Hematopoietic multipotent progenitor cell treated with erythropoietin and hydrocortisone succinate and interleukin-3 and kit ligand, for 8 days (in vitro differentiated cells): ENCODE data around the gene CLIP1.
"Not testable (repeated sequence)": the region's sequence is repeated elsewhere in the genome, so short reads cannot be mapped to it uniquely, and the experiment has no call there.

ENCODE experiments used
- DNase-seq: peaks from one replicate; pipeline ENCODE4 v3.0.0-alpha.2; 2015

Gene CLIP1

GRCh38 chr12:122429043-122429442 lies 6.6 kb upstream of the CLIP1 start:
- not testable (repeated sequence) for DNase-seq

- DNase-seq = no peak
These were observed 4.9 kb upstream of the CLIP1 start for GRCh38 chr12:122427403-122427802.

GRCh38 chr12:122423258-122424165 lies 1.0 kb upstream of the CLIP1 start:
- peak; percentile 8 for DNase-seq

- DNase-seq = peak; percentile 48
These were observed 325 bp upstream of the CLIP1 start for GRCh38 chr12:122422730-122423257.

- DNase-seq = peak; percentile 9
These were observed 1.2 kb downstream of the CLIP1 start for GRCh38 chr12:122421187-122421820.

GRCh38 chr12:122420471-122421162 lies 1.9 kb downstream of the CLIP1 start:
- no peak for DNase-seq

- not testable (repeated sequence) for DNase-seq
These were observed 3.4 kb downstream of the CLIP1 start for GRCh38 chr12:122419094-122419493.

- not testable (repeated sequence) for DNase-seq
These were observed 6.8 kb downstream of the CLIP1 start for GRCh38 chr12:122415665-122416064.

- DNase-seq = no peak
These were observed 8.7 kb downstream of the CLIP1 start for GRCh38 chr12:122413516-122414404.

- no peak for DNase-seq
These were observed 9.5 kb downstream of the CLIP1 start for GRCh38 chr12:122412851-122413433.

GRCh38 chr12:122411537-122411936 lies 10.9 kb downstream of the CLIP1 start:
- DNase-seq = no peak

- no peak for DNase-seq
These were observed 15.3 kb downstream of the CLIP1 start for GRCh38 chr12:122407208-122407607.

- no peak for DNase-seq
These were observed 15.7 kb downstream of the CLIP1 start for GRCh38 chr12:122406701-122407164.

GRCh38 chr12:122403831-122404230 lies 18.6 kb downstream of the CLIP1 start:
- DNase-seq = no peak

GRCh38 chr12:122403115-122403770 lies 19.2 kb downstream of the CLIP1 start:
- DNase-seq = no peak

- DNase-seq = no peak
These were observed 20.2 kb downstream of the CLIP1 start for GRCh38 chr12:122402264-122402663.

- peak; percentile 79 for DNase-seq
These were observed 22.7 kb downstream of the CLIP1 start for GRCh38 chr12:122399592-122400373.

GRCh38 chr12:122399254-122399591 lies 23.2 kb downstream of the CLIP1 start:
- no peak for DNase-seq

- DNase-seq = not testable (repeated sequence)
These were observed 24.5 kb downstream of the CLIP1 start for GRCh38 chr12:122397981-122398380.

- DNase-seq = no peak
These were observed 27.1 kb downstream of the CLIP1 start for GRCh38 chr12:122395319-122395718.
